H1 (cell line): Measurements from ENCODE around the gene SMC2. TPM values are rescaled to one million over a fixed set of nuclear protein-coding genes. Genes with fewer than 3 reads are reported as not detected.

ENCODE experiments used
- CTCF ChIA-PET: fragments of 300-600 bp; sonication (Branson Sonifier 250); formaldehyde crosslinking; loops from one replicate; lab custom pipeline; 2021; ENCODE audit not compliant: partially characterized antibody; lab: Charles Lee
- POLR2A ChIA-PET: fragments of 300-600 bp; sonication (Branson Sonifier 250); formaldehyde crosslinking; loops from one replicate; lab custom pipeline; 2021; ENCODE audit warnings: inconsistent platforms; ENCODE audit not compliant: partially characterized antibody; lab: Charles Lee
- DNase-seq, 2 experiments: peaks; one replicate each; pipeline versions ENCODE4 v3.0.0 to v3.0.0-alpha.2; 2010 to 2022; ENCODE audit warnings: low spot score in 2 of 2, low read depth in 1 of 2, mixed read lengths in 1 of 2
- FAIRE-seq: peaks from 2 replicates; lab custom pipeline; 2011; peaks lifted over from hg19 to GRCh38; lab: Jason Lieb, UNC
- H2AFZ ChIP-seq: 2 replicates; pipeline ENCODE4 v1.8.1; 2012; ENCODE audit warnings: low read length, inconsistent platforms
- H2AK5ac ChIP-seq: 2 replicates; pipeline ENCODE4 v1.6.1; 2013; ENCODE audit warnings: low read depth, low read length
- H2BK120ac ChIP-seq: replicated peaks from 2 replicates; pipeline ENCODE3; 2013; ENCODE audit warnings: low read depth, low read length, inconsistent platforms
- H2BK12ac ChIP-seq: 2 replicates; pipeline ENCODE4 v1.6.1; 2013; ENCODE audit warnings: low read depth, low read length
- H2BK15ac ChIP-seq: 2 replicates; pipeline ENCODE4 v1.6.1; 2013; ENCODE audit warnings: low read length
- H2BK20ac ChIP-seq: 2 replicates; pipeline ENCODE4 v1.6.1; 2013; ENCODE audit warnings: low read length
- H2BK5ac ChIP-seq: 2 replicates; pipeline ENCODE4 v1.6.1; 2013; ENCODE audit warnings: low read depth, low read length
- H3K14ac ChIP-seq: 2 replicates; pipeline ENCODE4 v1.6.1; 2013; ENCODE audit warnings: inconsistent platforms; ENCODE audit not compliant: insufficient read length
- H3K18ac ChIP-seq: 2 replicates; pipeline ENCODE4 v1.6.1; 2013; ENCODE audit warnings: low read length; ENCODE audit errors: extremely low read depth
- H3K23ac ChIP-seq: 2 replicates; pipeline ENCODE4 v1.6.1; 2013; ENCODE audit warnings: inconsistent platforms; ENCODE audit not compliant: insufficient read length
- H3K23me2 ChIP-seq: 2 replicates; pipeline ENCODE4 v1.6.1; 2013; ENCODE audit warnings: low read depth, low read length
- H3K27ac ChIP-seq: 2 replicates; pipeline ENCODE4 v1.6.1; 2011; ENCODE audit warnings: low read depth, low read length, inconsistent platforms
- H3K27me3 ChIP-seq, 4 experiments: replicated peaks in 1 of 4; 1 replicate in 1 of 4; 2 replicates in 3 of 4; pipeline versions ENCODE4 v1.6.1 to v1.8.1; 2011 to 2013; ENCODE audit warnings: low read length in 3 of 4, mild to moderate bottlenecking in 3 of 4, inconsistent platforms in 2 of 4, mixed read lengths in 2 of 4, moderate library complexity in 1 of 4; ENCODE audit not compliant: control insufficient read depth in 3 of 4, insufficient read depth in 3 of 4; ENCODE audit errors: extremely low read depth in 1 of 4
- H3K36me3 ChIP-seq, 4 experiments: 2 replicates each; pipeline versions ENCODE4 v1.6.1 to v1.8.1; 2011 to 2013; ENCODE audit warnings: mild to moderate bottlenecking in 4 of 4, low read length in 3 of 4, moderate library complexity in 2 of 4, control low read depth in 1 of 4, inconsistent platforms in 1 of 4; ENCODE audit not compliant: insufficient read depth in 4 of 4, control insufficient read depth in 2 of 4
- H3K4ac ChIP-seq: replicated peaks from 2 replicates; pipeline ENCODE3; 2013; ENCODE audit warnings: low read length, low read depth, mixed read lengths, inconsistent platforms; ENCODE audit not compliant: insufficient read length
- H3K4me1 ChIP-seq, 4 experiments: replicated peaks in 1 of 4; 1 replicate in 1 of 4; 2 replicates in 3 of 4; pipeline versions ENCODE4 v1.6.1 to v1.8.1; 2011 to 2013; ENCODE audit warnings: low read length in 3 of 4, inconsistent platforms in 2 of 4, mixed read lengths in 1 of 4; ENCODE audit not compliant: insufficient read depth in 4 of 4, control insufficient read depth in 3 of 4
- H3K4me2 ChIP-seq, 2 experiments: 2 replicates each; pipeline versions ENCODE4 v1.6.1 to v1.8.1; 2011 to 2013; ENCODE audit warnings: low read depth in 2 of 2, low read length in 2 of 2, control low read depth in 1 of 2, inconsistent platforms in 1 of 2, mild to moderate bottlenecking in 1 of 2; ENCODE audit not compliant: insufficient read depth in 1 of 2
- H3K4me3 ChIP-seq, 4 experiments: fragments of 200-600, 300-600 bp in 1 of 4; sonication (generic), shearing (Covaris generic), sonication (Bioruptor Twin) in 1 of 4; 2 replicates each; pipeline versions ENCODE4 v1.5.1 to v1.8.1; 2011 to 2016; ENCODE audit warnings: low read length in 4 of 4, low read depth in 3 of 4, control low read depth in 2 of 4, inconsistent platforms in 2 of 4, mild to moderate bottlenecking in 2 of 4, mixed read lengths in 1 of 4, moderate library complexity in 1 of 4; ENCODE audit not compliant: insufficient read depth in 2 of 4; ENCODE audit errors: extremely low read depth in 1 of 4
- H3K56ac ChIP-seq: replicated peaks from 2 replicates; pipeline ENCODE3; 2013; ENCODE audit warnings: low read depth, mild to moderate bottlenecking, mixed read lengths, low read length, inconsistent platforms; ENCODE audit not compliant: insufficient read length
- H3K79me1 ChIP-seq: 2 replicates; pipeline ENCODE4 v1.6.1; 2013; ENCODE audit warnings: low read depth, low read length, control low read depth
- H3K79me2 ChIP-seq, 2 experiments: 2 replicates each; pipeline versions ENCODE4 v1.6.1 to v1.8.1; 2012 to 2013; ENCODE audit warnings: low read length in 2 of 2, mild to moderate bottlenecking in 2 of 2, inconsistent platforms in 1 of 2; ENCODE audit not compliant: insufficient read depth in 2 of 2, control insufficient read depth in 1 of 2
- H3K9ac ChIP-seq, 4 experiments: replicated peaks in 1 of 4; 1 replicate in 1 of 4; 2 replicates in 3 of 4; pipeline versions ENCODE4 v1.6.1 to v1.8.1; 2011 to 2013; ENCODE audit warnings: low read depth in 3 of 4, low read length in 3 of 4, control low read depth in 2 of 4, mild to moderate bottlenecking in 2 of 4, moderate library complexity in 2 of 4, inconsistent platforms in 1 of 4; ENCODE audit errors: extremely low read depth in 1 of 4
- H3K9me3 ChIP-seq, 2 experiments: 2 replicates each; pipeline versions ENCODE4 v1.6.1 to v1.8.1; 2012 to 2013; ENCODE audit warnings: mild to moderate bottlenecking in 2 of 2, moderate library complexity in 2 of 2, control low read depth in 1 of 2, inconsistent platforms in 1 of 2, low read depth in 1 of 2, low read length in 1 of 2, mixed read lengths in 1 of 2; ENCODE audit not compliant: insufficient read depth in 2 of 2
- H4K20me1 ChIP-seq, 2 experiments: replicated peaks in 1 of 2; 2 replicates each; pipeline versions ENCODE3 to v1.8.1; 2011 to 2013; ENCODE audit warnings: inconsistent platforms in 2 of 2, low read length in 2 of 2, mild to moderate bottlenecking in 1 of 2; ENCODE audit not compliant: insufficient read depth in 2 of 2, control insufficient read depth in 1 of 2
- H4K5ac ChIP-seq: 2 replicates; pipeline ENCODE4 v1.6.1; 2013; ENCODE audit warnings: low read length, low read depth, mixed read lengths, inconsistent platforms; ENCODE audit not compliant: insufficient read length
- H4K8ac ChIP-seq: 2 replicates; pipeline ENCODE4 v1.8.0; 2013; ENCODE audit warnings: mild to moderate bottlenecking, moderate library complexity, low read length, inconsistent platforms; ENCODE audit not compliant: insufficient read depth; ENCODE audit errors: extremely low read depth
- H4K91ac ChIP-seq: replicated peaks from 2 replicates; pipeline ENCODE3; 2013; ENCODE audit warnings: low read length, mixed read lengths, inconsistent platforms; ENCODE audit not compliant: insufficient read length
- ATF3 ChIP-seq: IDR thresholded peaks from 2 replicates; pipeline ENCODE4 v1.6.1; 2011; ENCODE audit warnings: low read depth, mild to moderate bottlenecking, low read length; ENCODE audit not compliant: insufficient read depth
- BCL11A ChIP-seq, 2 experiments: IDR thresholded peaks; one replicate each; pipeline ENCODE4 v1.6.1; 2011; ENCODE audit warnings: low read depth in 2 of 2, low read length in 2 of 2, mild to moderate bottlenecking in 2 of 2
- CBX5 ChIP-seq: fragments of 300-800, 300-1000 bp; sonication (generic); IDR thresholded peaks from 2 replicates; pipeline ENCODE4 v1.7.1; 2016; ENCODE audit warnings: antibody characterized with exemption, low read length, low read depth
- CREB1 ChIP-seq: IDR thresholded peaks from 2 replicates; pipeline ENCODE4 v1.6.1; 2012; ENCODE audit warnings: inconsistent platforms
- EGR1 ChIP-seq: IDR thresholded peaks from 2 replicates; pipeline ENCODE4 v1.6.1; 2011; ENCODE audit warnings: low read depth, low read length, borderline replicate concordance
- EZH2 ChIP-seq: fragments of 200-600 bp; sonication (generic); IDR thresholded peaks from 2 replicates; pipeline ENCODE4 v1.7.1; 2012; ENCODE audit warnings: low read depth, mild to moderate bottlenecking, moderate library complexity, low read length, inconsistent platforms; ENCODE audit not compliant: severe bottlenecking
- FOSL1 ChIP-seq: IDR thresholded peaks from 2 replicates; pipeline ENCODE4 v1.6.1; 2011; ENCODE audit warnings: mild to moderate bottlenecking, low read depth, low read length, moderate library complexity; ENCODE audit not compliant: insufficient read depth
- JUN ChIP-seq: IDR thresholded peaks from 2 replicates; pipeline ENCODE4 v1.6.1; 2011; ENCODE audit warnings: low read depth, mild to moderate bottlenecking, improper control_type of control experiment, low read length
- KDM5A ChIP-seq: fragments of 200-600 bp; IDR thresholded peaks from 2 replicates; pipeline ENCODE4 v1.7.1; 2012; ENCODE audit warnings: mild to moderate bottlenecking, low read length, inconsistent platforms, mixed read lengths
- NANOG ChIP-seq: IDR thresholded peaks from 2 replicates; pipeline ENCODE4 v1.6.1; 2011; ENCODE audit warnings: low read length, low read depth, mild to moderate bottlenecking, inconsistent platforms; ENCODE audit not compliant: insufficient read depth, poor library complexity, severe bottlenecking
- RBBP5 ChIP-seq: IDR thresholded peaks from 2 replicates; pipeline ENCODE4 v1.7.1; 2012; ENCODE audit warnings: low read depth, mild to moderate bottlenecking, inconsistent platforms, low read length, moderate library complexity, borderline replicate concordance
- RFX5 ChIP-seq: IDR thresholded peaks from 2 replicates; pipeline ENCODE4 v1.6.1; 2011; ENCODE audit warnings: low read depth, low read length, improper control_type of control experiment, borderline replicate concordance
- SP1 ChIP-seq: IDR thresholded peaks from 2 replicates; pipeline ENCODE4 v1.6.1; 2011; ENCODE audit warnings: low read depth, low read length
- SP4 ChIP-seq: IDR thresholded peaks from 2 replicates; pipeline ENCODE4 v1.6.1; 2012; ENCODE audit warnings: low read length, inconsistent platforms
- YY1 ChIP-seq: IDR thresholded peaks from 2 replicates; pipeline ENCODE4 v1.6.1; 2011; ENCODE audit warnings: low read depth, mild to moderate bottlenecking, low read length
- WGBS, 2 experiments: shearing (Covaris generic) in 1 of 2; methylation state at CpG; one replicate each; pipeline versions ENCODE4 v1.1.6 to v1.1.7; 2013 to 2015; ENCODE audit warnings: low lambda C conversion rate in 2 of 2, mixed read lengths in 2 of 2, inconsistent platforms in 1 of 2, low coverage in 1 of 2, missing lambda C conversion rate in 1 of 2; ENCODE audit not compliant: insufficient replicate concordance in 2 of 2, insufficient coverage in 1 of 2, insufficient read length in 1 of 2; ENCODE audit errors: extremely low coverage in 1 of 2, missing lambda C conversion rate in 1 of 2; 5-methylcytosine and 5-hydroxymethylcytosine counted together
- polyA plus RNA-seq, 7 experiments: library from polyadenylated mRNA; depleted of rRNA in 3 of 7; stranded (reverse) in 5 of 7; unstranded in 2 of 7; fragments of >200 nt in 5 of 7; fragments of 200-250 nt in 2 of 7; gene quantifications; 1 replicate in 5 of 7; 2 replicates in 1 of 7; 4 replicates in 1 of 7; pipeline versions ENCODE4 v1.2.1 to v1.2.3, GENCODE V29; 2011 to 2013; ENCODE audit warnings: missing spikeins in 2 of 7, mixed read lengths in 2 of 7
- total RNA-seq: library from RNA; stranded (reverse); fragmentation: NEBNext Ultra II Directional; extraction: Animal tissue kit (Norgen Biotek cat#: 25700); gene quantifications from 2 replicates; pipeline ENCODE4 v1.2.1, GENCODE V29; 2021

Gene SMC2
- total and polyA plus RNA-seq, 2 of the 8 experiments (the other 6 are each of a cell fraction or from before 2014, with no cell fraction given), result 7.5 to 39.8 TPM

- no peak for FAIRE-seq
- no peaks in the 10 kb centered on the region for H3K4me1 ChIP-seq
- TF ChIP-seq KDM5A, result no peak
- TF ChIP-seq CREB1, result no peak
- TF ChIP-seq SP4, result no peak
- no peak for TF ChIP-seq RFX5
- TF ChIP-seq JUN, result no peak
- no peak for TF ChIP-seq SP1
- no peak for TF ChIP-seq EGR1
- no peak for TF ChIP-seq FOSL1
- no peak for TF ChIP-seq RBBP5
- no peak for TF ChIP-seq ATF3
- TF ChIP-seq EZH2, result no peak
- no peak for TF ChIP-seq CBX5
- no peak for TF ChIP-seq NANOG
- TF ChIP-seq BCL11A (IDR thresholded peaks at IDR 0.05; ENCODE audit: low read depth in 2 of 2, low read length in 2 of 2), result no peak
- TF ChIP-seq YY1, result no peak
- WGBS, 2 experiments, result 86% methylated on average over 3 of the region's 3 CpGs; no CpG with 5 or more reads in 1 of the 2 experiments
- H3K4me3 ChIP-seq, result no peak overlapping the region
- no peak for DNase-seq
- H3K23me2 ChIP-seq, result no peaks in the 10 kb centered on the region
- H3K36me3 ChIP-seq, result peaks cover 0 to 18% (median 1%) of the 10 kb centered on the region in 4 experiments; a peak in 3 of 8 replicates
- H2BK120ac ChIP-seq, result no peak overlapping the region
- no peak overlapping the region for H4K8ac ChIP-seq
- no peaks in the 10 kb centered on the region for H3K27me3 ChIP-seq
- POLR2A ChIA-PET, result interaction anchor here (1.1 kb wide), 1 partner anchor 12 kb away, joined by 3 read pairs; no protein-coding TSS in a partner anchor
- H3K4ac ChIP-seq, result no peak overlapping the region
- no peak overlapping the region for H2AK5ac ChIP-seq
- no peak overlapping the region for H3K18ac ChIP-seq
- H3K23ac ChIP-seq, result no peak overlapping the region
- no peak overlapping the region for H3K4me2 ChIP-seq
- no peak overlapping the region for H3K56ac ChIP-seq
- H2BK15ac ChIP-seq, result no peak overlapping the region
- H3K79me2 ChIP-seq, result no peaks in the 10 kb centered on the region
- H3K27ac ChIP-seq, result no peak overlapping the region
- H2BK12ac ChIP-seq, result no peak overlapping the region
- H3K9ac ChIP-seq, result no peak overlapping the region
- no peaks in the 10 kb centered on the region for H3K9me3 ChIP-seq
- no peak overlapping the region for H4K5ac ChIP-seq
- no peak overlapping the region for H2AFZ ChIP-seq
- H2BK5ac ChIP-seq, result no peak overlapping the region
- H2BK20ac ChIP-seq, result no peak overlapping the region
- no peaks in the 10 kb centered on the region for H4K20me1 ChIP-seq
- H3K14ac ChIP-seq, result no peak overlapping the region
- CTCF ChIA-PET, result no interaction called here
- H3K79me1 ChIP-seq, result no peaks in the 10 kb centered on the region
- H4K91ac ChIP-seq, result no peak overlapping the region
Measured at GRCh38 chr9:104143550-104143910, 49.4 kb downstream of the SMC2 start.
